ENCODE data around the gene HERPUD1.

DNA sequence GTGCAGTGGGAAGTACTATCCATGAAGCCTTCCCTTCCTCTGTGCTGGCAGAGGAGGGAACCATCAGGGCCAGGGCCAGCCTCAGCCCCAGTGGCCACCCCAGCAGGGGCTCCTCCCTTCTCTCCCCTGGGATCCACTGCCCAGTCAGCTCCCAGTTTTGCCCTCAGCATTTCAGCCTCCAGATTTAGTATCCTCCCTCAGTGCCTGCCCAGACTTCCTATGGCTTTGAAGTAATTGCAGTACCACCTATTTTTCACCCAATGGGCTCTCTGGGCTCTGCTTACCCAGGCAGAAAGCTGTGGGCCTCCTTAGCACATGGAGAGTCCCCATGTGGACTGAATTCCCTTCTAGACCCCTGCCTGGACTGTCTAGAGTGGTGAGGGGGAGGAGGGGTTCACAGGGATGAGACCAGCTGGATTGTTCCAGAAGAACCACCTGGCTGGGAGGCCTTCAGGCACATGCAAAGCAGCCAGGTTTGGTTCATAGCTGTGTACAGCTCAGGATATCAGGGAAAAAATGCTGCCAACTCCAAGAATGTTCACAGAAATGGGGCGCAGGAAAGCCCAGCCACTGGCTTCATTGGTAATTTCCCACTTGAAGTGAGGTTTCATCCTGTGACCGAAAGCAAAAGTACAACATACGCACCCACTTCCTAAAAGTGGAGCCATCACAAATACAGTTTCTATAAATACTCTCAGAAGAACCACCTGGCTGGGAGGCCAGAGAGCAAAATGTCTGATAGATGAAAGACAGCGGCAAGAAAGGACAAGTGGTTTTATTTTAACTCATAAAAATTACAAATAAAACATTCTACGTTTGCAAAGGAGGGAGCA is 15.2 kb upstream of the HERPUD1 start:
- TF ChIP-seq ZNF468 (CRISPR knock-in tag; IDR thresholded peaks at IDR 0.05) (no peak), ZFX (CRISPR knock-in tag; IDR thresholded peaks at IDR 0.05; ENCODE audit: low read depth) (no peak), CREB1 (IDR thresholded peaks at IDR 0.05) (no peak), CREB1 (CRISPR knock-in tag; IDR thresholded peaks at IDR 0.05) (no peak), JUND (CRISPR knock-in tag; IDR thresholded peaks at IDR 0.05) (no peak), TP53 (CRISPR knock-in tag; conservative IDR thresholded peaks at IDR 0.05) (no peak), POLR2A (IDR thresholded peaks at IDR 0.05; ENCODE audit: insufficient read depth in 1 of 2, low read depth in 2 of 2, low read length in 2 of 2) (no peak), ZNF552 (CRISPR knock-in tag; IDR thresholded peaks at IDR 0.05; ENCODE audit: borderline replicate concordance) (no peak), ZNF317 (CRISPR knock-in tag; IDR thresholded peaks at IDR 0.05) (no peak), SOX6 (IDR thresholded peaks at IDR 0.05) (no peak), SOX6 (CRISPR knock-in tag; IDR thresholded peaks at IDR 0.05) (no peak), KDM6A (CRISPR knock-in tag; IDR thresholded peaks at IDR 0.05; ENCODE audit: low read depth) (no peak), ZFP36 (IDR thresholded peaks at IDR 0.05; ENCODE audit: borderline replicate concordance, low read depth, low read length, partially characterized antibody) (no peak)
- TF ChIP-seq, protein P1, sequence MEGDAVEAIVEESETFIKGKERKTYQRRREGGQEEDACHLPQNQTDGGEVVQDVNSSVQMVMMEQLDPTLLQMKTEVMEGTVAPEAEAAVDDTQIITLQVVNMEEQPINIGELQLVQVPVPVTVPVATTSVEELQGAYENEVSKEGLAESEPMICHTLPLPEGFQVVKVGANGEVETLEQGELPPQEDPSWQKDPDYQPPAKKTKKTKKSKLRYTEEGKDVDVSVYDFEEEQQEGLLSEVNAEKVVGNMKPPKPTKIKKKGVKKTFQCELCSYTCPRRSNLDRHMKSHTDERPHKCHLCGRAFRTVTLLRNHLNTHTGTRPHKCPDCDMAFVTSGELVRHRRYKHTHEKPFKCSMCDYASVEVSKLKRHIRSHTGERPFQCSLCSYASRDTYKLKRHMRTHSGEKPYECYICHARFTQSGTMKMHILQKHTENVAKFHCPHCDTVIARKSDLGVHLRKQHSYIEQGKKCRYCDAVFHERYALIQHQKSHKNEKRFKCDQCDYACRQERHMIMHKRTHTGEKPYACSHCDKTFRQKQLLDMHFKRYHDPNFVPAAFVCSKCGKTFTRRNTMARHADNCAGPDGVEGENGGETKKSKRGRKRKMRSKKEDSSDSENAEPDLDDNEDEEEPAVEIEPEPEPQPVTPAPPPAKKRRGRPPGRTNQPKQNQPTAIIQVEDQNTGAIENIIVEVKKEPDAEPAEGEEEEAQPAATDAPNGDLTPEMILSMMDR (CRISPR knock-in tag; IDR thresholded peaks at IDR 0.05): no peak
- TF ChIP-seq, protein P2, sequence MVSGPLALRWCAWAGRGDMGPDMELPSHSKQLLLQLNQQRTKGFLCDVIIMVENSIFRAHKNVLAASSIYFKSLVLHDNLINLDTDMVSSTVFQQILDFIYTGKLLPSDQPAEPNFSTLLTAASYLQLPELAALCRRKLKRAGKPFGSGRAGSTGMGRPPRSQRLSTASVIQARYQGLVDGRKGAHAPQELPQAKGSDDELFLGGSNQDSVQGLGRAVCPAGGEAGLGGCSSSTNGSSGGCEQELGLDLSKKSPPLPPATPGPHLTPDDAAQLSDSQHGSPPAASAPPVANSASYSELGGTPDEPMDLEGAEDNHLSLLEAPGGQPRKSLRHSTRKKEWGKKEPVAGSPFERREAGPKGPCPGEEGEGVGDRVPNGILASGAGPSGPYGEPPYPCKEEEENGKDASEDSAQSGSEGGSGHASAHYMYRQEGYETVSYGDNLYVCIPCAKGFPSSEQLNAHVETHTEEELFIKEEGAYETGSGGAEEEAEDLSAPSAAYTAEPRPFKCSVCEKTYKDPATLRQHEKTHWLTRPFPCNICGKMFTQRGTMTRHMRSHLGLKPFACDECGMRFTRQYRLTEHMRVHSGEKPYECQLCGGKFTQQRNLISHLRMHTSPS (CRISPR knock-in tag; IDR thresholded peaks at IDR 0.05; ENCODE audit: low read depth): no peak
